ENCODE results near the gene FAM3D. TPM values are rescaled to one million over a fixed set of nuclear protein-coding genes. Genes with fewer than 3 reads are reported as not detected.

The FAM3D gene
- total and polyA plus RNA-seq, 2 donors from 2014 or later = 0.41 to 0.60 TPM

GRCh38 chr3:58635371-58636285 is 30.9 kb downstream of the FAM3D start:
- H3K9ac ChIP-seq (ENCODE audit: low read length in 3 of 3) = no peak overlapping the region
- no peaks in the 10 kb centered on the region for H3K27me3 ChIP-seq (ENCODE audit: control insufficient read depth, insufficient read depth, low read length)
- no peak for TF ChIP-seq CTCF (IDR thresholded peaks at IDR 0.05; ENCODE audit: borderline replicate concordance, extremely low read depth, insufficient read depth)
- FAIRE-seq = no peak
- no peak overlapping the region for H3K27ac ChIP-seq (ENCODE audit: low read depth in 2 of 2, low read length in 2 of 2)
- H3K4me3 ChIP-seq (ENCODE audit: low read length in 3 of 3) = no peak overlapping the region
- DNase-seq = peak in 2 of 5 donors; percentile 23 to 40
- intact Hi-C loops (cut with DNase I) = no loop called here
- no peaks in the 10 kb centered on the region for H3K4me1 ChIP-seq (ENCODE audit: control insufficient read depth in 2 of 3, insufficient read depth in 2 of 3, low read depth in 1 of 3, low read length in 3 of 3)
- no peaks in the 10 kb centered on the region for H3K36me3 ChIP-seq (ENCODE audit: control insufficient read depth in 2 of 3, insufficient read depth in 3 of 3, low read length in 3 of 3)
- H3K9me3 ChIP-seq (ENCODE audit: control insufficient read depth in 2 of 3, insufficient read depth in 1 of 3, low read length in 3 of 3) = no peaks in the 10 kb centered on the region

- no peak for FAIRE-seq
- Histone ChIP-seq H3K4me1 (ENCODE audit: control insufficient read depth in 2 of 3, insufficient read depth in 2 of 3, low read depth in 1 of 3, low read length in 3 of 3) (peaks cover 0 to 14% (median 10%) of the 10 kb centered on the region in 3 donors), H3K27me3 (ENCODE audit: control insufficient read depth, insufficient read depth, low read length) (no peaks in the 10 kb centered on the region), H3K9me3 (ENCODE audit: control insufficient read depth in 2 of 3, insufficient read depth in 1 of 3, low read length in 3 of 3) (no peaks in the 10 kb centered on the region), H3K36me3 (ENCODE audit: control insufficient read depth in 2 of 3, insufficient read depth in 3 of 3, low read length in 3 of 3) (no peaks in the 10 kb centered on the region), H3K9ac (ENCODE audit: low read length in 3 of 3) (no peak overlapping the region), H3K4me3 (ENCODE audit: low read length in 3 of 3) (no peak overlapping the region), H3K27ac (ENCODE audit: low read depth in 2 of 2, low read length in 2 of 2) (no peak overlapping the region)
- intact Hi-C loops (cut with DNase I) = loop anchor here (5.0 kb wide), 1 partner anchor 66 kb away; no protein-coding TSS in a partner anchor
- TF ChIP-seq CTCF (IDR thresholded peaks at IDR 0.05; ENCODE audit: borderline replicate concordance, extremely low read depth, insufficient read depth) = no peak
- DNase-seq = no peak
These were observed 33.3 kb downstream of the FAM3D start for GRCh38 chr3:58633157-58633865.

GRCh38 chr3:58631742-58632141 is 34.8 kb downstream of the FAM3D start:
- TF ChIP-seq CTCF (IDR thresholded peaks at IDR 0.05; ENCODE audit: borderline replicate concordance, extremely low read depth, insufficient read depth) = no peak
- Histone ChIP-seq H3K9me3 (ENCODE audit: control insufficient read depth in 2 of 3, insufficient read depth in 1 of 3, low read length in 3 of 3) (no peaks in the 10 kb centered on the region), H3K4me1 (ENCODE audit: control insufficient read depth in 2 of 3, insufficient read depth in 2 of 3, low read depth in 1 of 3, low read length in 3 of 3) (peaks cover 0 to 28% (median 19%) of the 10 kb centered on the region in 3 donors), H3K9ac (ENCODE audit: low read length in 3 of 3) (no peak overlapping the region), H3K27ac (ENCODE audit: low read depth in 2 of 2, low read length in 2 of 2) (no peak overlapping the region), H3K36me3 (ENCODE audit: control insufficient read depth in 2 of 3, insufficient read depth in 3 of 3, low read length in 3 of 3) (no peaks in the 10 kb centered on the region), H3K27me3 (ENCODE audit: control insufficient read depth, insufficient read depth, low read length) (no peaks in the 10 kb centered on the region), H3K4me3 (ENCODE audit: low read length in 3 of 3) (no peak overlapping the region)
- FAIRE-seq (no peak), DNase-seq (no peak)
- intact Hi-C loops (cut with DNase I) = loop anchor here (5.0 kb wide), 1 partner anchor 64 kb away; no protein-coding TSS in a partner anchor
